Aorta (tissue), 5 donors: ENCODE results near the gene ASPDH. TPM values are rescaled to one million over a fixed set of nuclear protein-coding genes. Genes with fewer than 3 reads are reported as not detected.
A peak's percentile ranks its signal among the peaks of the same experiment; 100 is the strongest.

Source experiments
- ATAC-seq: fragments of 200-7000 bp; cut with Tn5 transposase; one replicate; pipeline ENCODE4 v1.9.1; 2022; ENCODE audit warnings: moderate library complexity; ENCODE audit not compliant: low FRiP score
- DNase-seq, 2 donors: peaks; one replicate each; pipeline ENCODE4 v3.0.0-alpha.2; 2020
- H3K27ac ChIP-seq, 2 donors: one replicate each; pipeline ENCODE4 v1.5.1; 2013; ENCODE audit warnings: low read length in 2 of 2, mild to moderate bottlenecking in 2 of 2, moderate library complexity in 2 of 2, control low read depth in 1 of 2, inconsistent platforms in 1 of 2, low read depth in 1 of 2
- H3K27me3 ChIP-seq, 2 donors: one replicate each; pipeline ENCODE4 v1.6.1; 2013; ENCODE audit warnings: control low read depth in 1 of 2, low read length in 1 of 2, mild to moderate bottlenecking in 1 of 2, moderate library complexity in 1 of 2; ENCODE audit not compliant: insufficient read depth in 2 of 2, control insufficient read depth in 1 of 2
- H3K36me3 ChIP-seq, 2 donors: one replicate each; pipeline ENCODE4 v1.6.1; 2013; ENCODE audit warnings: control low read depth in 1 of 2, low read length in 1 of 2, mild to moderate bottlenecking in 1 of 2; ENCODE audit not compliant: insufficient read depth in 2 of 2, control insufficient read depth in 1 of 2
- H3K4me1 ChIP-seq, 2 donors: one replicate each; pipeline ENCODE4 v1.6.1; 2013; ENCODE audit warnings: low read length in 2 of 2, control low read depth in 1 of 2, mild to moderate bottlenecking in 1 of 2, moderate library complexity in 1 of 2; ENCODE audit not compliant: insufficient read depth in 2 of 2, control insufficient read depth in 1 of 2
- H3K4me3 ChIP-seq, 2 donors: one replicate each; pipeline ENCODE4 v1.5.1; 2013; ENCODE audit warnings: low read length in 2 of 2, control low read depth in 1 of 2, mild to moderate bottlenecking in 1 of 2
- H3K9me3 ChIP-seq: one replicate; pipeline ENCODE4 v1.6.1; 2013; ENCODE audit warnings: mild to moderate bottlenecking, low read length; ENCODE audit not compliant: control insufficient read depth
- WGBS, 2 donors: extraction: QIAGEN DNeasy Blood & Tissue Kit; methylation state at CpG; one replicate each; pipeline ENCODE4 v1.1.7; 2013; 5-methylcytosine and 5-hydroxymethylcytosine counted together
- intact Hi-C, 2 donors: fragments of 100-400 bp; cut with DNase I; formaldehyde crosslinking; loops; one replicate each; pipeline versions ENCODE4 v1.14.2 to v1.15.0; 2022
- long read RNA-seq, 2 donors: library from polyadenylated mRNA; unstranded; transcript quantifications; one replicate each; pipeline ENCODE4 v2.0.0, GENCODE V29; 2020 to 2021
- polyA plus RNA-seq, 2 donors: library from polyadenylated mRNA; stranded (reverse); fragments of 200-250 nt; gene quantifications; one replicate each; pipeline ENCODE4 v1.2.3, GENCODE V29; 2013
- total RNA-seq, 2 donors: library from RNA; stranded (reverse); fragmentation: NEBNext Ultra II Directional; extraction: Animal tissue kit (Norgen Biotek cat#: 25700); gene quantifications; one replicate each; pipeline ENCODE4 v1.2.1, GENCODE V29; 2021
- donor health status: healthy with polysubstance abuse.
- donor health status: Bipolar disorder and iron deficiency.
- donor health status: DM: no; HTN: no; CAD: no.
- donor health status: DM: no; HTN: no; CAD: no.
- donor health status: DM: yes; HTN: yes; CAD: no.

ASPDH gene
- not detected for total RNA-seq
- polyA plus RNA-seq, result 1 to 10 TPM in 1 of 2 donors, not detected in 1; 1.9 TPM
- long read RNA-seq, donor 1, result 0 reads
- long read RNA-seq, donor 2, result 0 reads

DNA sequence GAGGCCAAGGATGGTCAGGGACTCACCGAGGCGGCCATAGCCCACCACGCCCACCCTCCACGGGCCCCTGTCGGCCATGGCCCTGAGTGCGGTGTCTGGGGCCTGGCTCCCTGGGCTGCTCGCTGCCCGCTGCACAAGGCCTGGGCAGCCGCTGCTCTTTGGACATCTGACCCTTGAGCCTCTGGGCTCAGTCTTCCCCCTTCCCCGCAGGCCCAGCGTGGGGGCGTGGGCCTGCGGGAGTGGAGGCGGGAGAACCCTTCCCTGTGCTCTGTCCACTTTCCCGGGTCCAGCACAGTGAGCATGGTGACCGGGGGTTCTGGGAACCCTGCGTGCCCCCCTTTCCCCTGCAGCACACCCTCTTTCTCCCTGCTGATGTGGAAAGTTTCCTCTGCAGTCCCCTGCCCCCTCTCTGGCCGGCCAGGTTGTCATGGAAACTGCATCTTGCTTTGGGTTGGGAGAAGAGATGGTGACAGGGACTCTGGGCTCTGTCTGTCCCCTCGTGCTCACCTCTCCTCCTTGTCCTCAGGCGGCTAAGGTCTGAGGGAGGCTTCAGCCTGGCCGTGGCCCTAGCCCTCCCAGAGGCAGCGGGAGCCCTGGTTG, at the start of gene ASPDH:
Gene ASPDH, minus strand, starts transcription at position 168 of the 600 bp plus-strand sequence. Its CDS starts 90 bp downstream, at position 78.
- ATAC-seq, result no peak
- intact Hi-C loops, result loop anchor here in 1 of 2 donors (2.0 kb wide), 1 partner anchor 37 kb away; the partner anchor contains the start of genes EMC10 and GARIN5A

DNA sequence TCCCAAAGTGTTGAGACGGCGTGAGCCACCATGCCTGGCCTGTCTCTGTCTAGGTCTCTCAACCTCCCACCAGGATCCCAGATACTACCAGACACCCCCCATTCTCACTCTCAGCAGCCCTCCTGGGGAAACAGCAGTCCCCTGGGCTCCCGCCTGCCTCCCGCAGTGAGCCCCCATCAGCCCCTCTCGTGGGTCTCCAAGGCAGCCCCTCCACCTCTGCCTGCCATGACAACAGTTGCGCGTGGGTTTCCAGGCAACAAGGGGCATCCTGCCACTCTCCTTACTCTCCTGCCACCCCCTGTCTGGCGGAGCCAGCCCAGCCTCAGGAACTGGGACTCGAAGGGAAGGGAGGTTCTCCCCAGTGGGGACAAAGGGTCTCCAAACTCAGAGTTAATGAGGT, 49.3 kb upstream of the ASPDH start:
- WGBS, 2 donors, result 62 to 79% methylated on average over 9 of the region's 9 CpGs
- Histone ChIP-seq H3K27ac (no peak overlapping the region), H3K4me1 (no peaks in the 10 kb centered on the region), H3K27me3 (no peaks in the 10 kb centered on the region), H3K36me3 (no peaks in the 10 kb centered on the region), H3K4me3 (no peak overlapping the region), H3K9me3 (no peaks in the 10 kb centered on the region)
- ATAC-seq, result no peak
- intact Hi-C loops, result no loop called here
- no peak for DNase-seq

More for the DNA sequence above, at the start of gene ASPDH:
- Histone ChIP-seq H3K36me3 (no peaks in the 10 kb centered on the region), H3K27ac (no peak within 1 kb of the TSS), H3K4me1 (no peaks in the 10 kb centered on the region), H3K9me3 (no peaks in the 10 kb centered on the region), H3K27me3 (no peaks in the 10 kb centered on the region), H3K4me3 (no peak within 1 kb of the TSS)
- no peak for DNase-seq
- 52% methylated on average over 22 of the region's 22 CpGs for WGBS, 2 donors

DNA sequence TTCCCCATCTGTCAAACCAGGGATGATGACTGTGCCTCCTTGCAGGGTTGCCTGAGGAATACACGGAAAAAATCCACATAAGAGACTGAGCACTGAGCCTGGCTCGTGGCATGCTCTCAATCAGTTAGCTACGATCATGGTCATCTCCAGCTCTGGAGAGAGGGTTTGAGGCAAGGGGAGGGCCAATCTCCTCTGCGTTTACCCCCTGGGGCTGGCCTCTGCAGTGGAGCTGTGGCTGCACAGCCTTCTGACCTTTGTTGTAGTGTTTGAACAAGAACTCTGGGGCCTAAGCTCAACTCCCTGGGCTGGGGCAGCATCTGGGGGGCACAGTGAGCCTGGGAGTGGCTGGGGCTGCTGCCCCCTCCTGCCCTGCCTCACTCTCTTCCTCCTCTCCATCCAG, 48.6 kb upstream of the ASPDH start:
- Histone ChIP-seq H3K4me3 (no peak overlapping the region), H3K36me3 (no peaks in the 10 kb centered on the region), H3K4me1 (no peaks in the 10 kb centered on the region), H3K27me3 (no peaks in the 10 kb centered on the region), H3K9me3 (no peaks in the 10 kb centered on the region), H3K27ac (no peak overlapping the region)
- ATAC-seq (no peak), DNase-seq (no peak)
- 49 to 57% methylated on average over 4 of the region's 4 CpGs for WGBS, 2 donors
- intact Hi-C loops, result no loop called here

DNA sequence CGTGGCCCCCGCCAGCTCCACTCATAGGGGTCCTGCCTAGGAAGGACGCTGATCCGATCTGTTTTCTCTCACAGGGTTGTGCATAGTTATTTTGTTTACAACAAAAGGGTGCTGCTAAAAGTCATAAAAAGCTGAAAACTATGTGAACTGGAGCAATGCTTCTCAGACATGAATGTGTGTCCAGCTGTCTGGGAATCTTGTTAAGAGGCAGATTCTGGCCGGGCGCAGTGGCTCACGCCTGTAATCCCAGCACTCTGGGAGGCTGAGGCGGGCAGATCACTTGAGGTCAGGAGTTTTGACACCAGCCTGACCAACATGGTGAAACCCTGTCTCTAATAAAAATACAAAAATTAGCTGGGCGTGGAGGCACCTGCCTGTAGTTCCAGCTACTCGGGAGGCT, 45.9 kb upstream of the ASPDH start:
- ATAC-seq, result no peak
- intact Hi-C loops, result no loop called here
- Histone ChIP-seq H3K4me1 (no peaks in the 10 kb centered on the region), H3K27me3 (no peaks in the 10 kb centered on the region), H3K36me3 (no peaks in the 10 kb centered on the region), H3K4me3 (no peak overlapping the region), H3K9me3 (no peaks in the 10 kb centered on the region), H3K27ac (no peak overlapping the region)
- 55 to 56% methylated on average over 10 of the region's 10 CpGs for WGBS, 2 donors
- no peak for DNase-seq

DNA sequence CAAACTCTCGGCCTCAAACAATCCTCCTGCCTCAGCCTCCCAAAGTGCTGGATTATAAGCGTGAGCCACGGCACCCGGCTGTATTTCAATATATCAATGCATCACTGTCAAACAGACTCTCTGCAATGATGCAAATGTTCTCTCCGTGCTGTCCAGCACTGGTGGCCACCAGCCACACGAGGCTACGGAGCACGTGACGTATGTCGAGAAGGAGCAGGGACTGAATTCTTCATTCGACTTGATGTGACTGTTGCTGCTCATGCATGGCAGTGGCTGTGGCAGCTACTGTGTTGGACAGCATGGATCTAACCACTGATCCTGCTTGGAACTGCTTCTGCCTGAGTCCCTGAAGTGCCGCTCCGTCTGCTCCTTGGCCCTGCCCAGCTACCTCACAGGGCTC, 44.7 kb upstream of the ASPDH start:
- H3K27ac ChIP-seq, result no peak overlapping the region
- intact Hi-C loops, result no loop called here
- DNase-seq (no peak), ATAC-seq (no peak)
- 83 to 85% methylated on average over 13 of the region's 13 CpGs for WGBS, 2 donors
- no peak overlapping the region for H3K4me3 ChIP-seq
- H3K36me3 ChIP-seq, result no peaks in the 10 kb centered on the region
- no peaks in the 10 kb centered on the region for H3K4me1 ChIP-seq
- H3K9me3 ChIP-seq, result no peaks in the 10 kb centered on the region
- no peaks in the 10 kb centered on the region for H3K27me3 ChIP-seq

DNA sequence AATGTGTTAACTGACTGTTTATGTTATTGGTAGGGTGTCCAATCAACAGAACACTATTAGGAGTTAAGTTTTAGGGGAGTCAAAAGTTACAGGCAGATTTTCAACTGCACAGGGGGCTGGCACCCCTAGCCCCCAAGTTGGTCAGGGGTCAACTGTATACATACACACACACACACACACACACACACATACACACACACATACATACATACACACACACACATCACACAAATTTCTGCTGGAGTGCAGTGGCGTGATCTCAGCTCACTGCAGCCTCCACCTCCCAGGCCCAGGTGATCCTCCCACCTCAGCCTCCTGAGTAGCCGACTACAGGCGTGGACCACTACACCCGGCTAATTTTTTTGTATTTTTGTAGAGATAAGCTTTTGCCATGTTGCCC, 44.3 kb upstream of the ASPDH start:
- no peak for ATAC-seq
- no peak overlapping the region for H3K27ac ChIP-seq
- intact Hi-C loops, result no loop called here
- no peaks in the 10 kb centered on the region for H3K4me1 ChIP-seq
- H3K9me3 ChIP-seq, result no peaks in the 10 kb centered on the region
- 85 to 86% methylated on average over 4 of the region's 4 CpGs for WGBS, 2 donors
- no peak overlapping the region for H3K4me3 ChIP-seq
- no peaks in the 10 kb centered on the region for H3K36me3 ChIP-seq
- DNase-seq, result no peak
- H3K27me3 ChIP-seq, result no peaks in the 10 kb centered on the region

DNA sequence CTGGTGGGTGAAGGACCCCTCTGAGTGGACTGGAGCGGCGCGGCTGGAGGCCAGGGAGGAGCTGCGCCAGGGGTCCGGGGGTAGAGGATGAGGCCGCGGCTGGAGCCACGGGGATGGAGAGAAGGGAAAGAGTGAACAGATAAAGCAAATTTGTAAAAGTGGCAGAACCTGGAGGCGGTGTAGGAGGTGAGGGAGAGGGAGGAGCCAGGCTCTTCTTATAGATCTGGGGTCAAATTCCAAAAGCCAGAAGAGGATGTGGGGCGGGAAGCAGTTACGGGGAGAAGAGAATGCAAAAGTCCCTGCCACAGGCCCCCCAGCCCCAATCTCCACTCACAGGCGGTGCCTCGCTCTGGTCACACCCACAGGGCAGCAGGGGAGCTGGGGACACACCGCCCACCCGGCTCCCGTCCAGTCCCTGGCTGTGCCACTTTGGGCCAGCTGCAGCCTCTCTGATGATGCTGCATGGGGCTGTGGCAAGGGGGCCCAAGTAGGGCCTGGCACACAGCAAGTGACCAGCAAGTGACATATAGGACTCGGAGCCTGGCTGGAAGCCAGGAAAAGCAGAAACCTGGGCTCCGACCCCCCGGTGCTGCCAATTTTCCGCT, 43.4 kb upstream of the ASPDH start:
- 9% methylated on average over 18 to 20 of the region's 20 CpGs for WGBS, 2 donors
- Histone ChIP-seq H3K9me3 (no peaks in the 10 kb centered on the region), H3K36me3 (no peaks in the 10 kb centered on the region), H3K27ac (no peak overlapping the region), H3K27me3 (no peaks in the 10 kb centered on the region), H3K4me1 (no peaks in the 10 kb centered on the region), H3K4me3 (no peak overlapping the region)
- no peak for DNase-seq
- intact Hi-C loops, result no loop called here
- ATAC-seq, result no peak

DNA sequence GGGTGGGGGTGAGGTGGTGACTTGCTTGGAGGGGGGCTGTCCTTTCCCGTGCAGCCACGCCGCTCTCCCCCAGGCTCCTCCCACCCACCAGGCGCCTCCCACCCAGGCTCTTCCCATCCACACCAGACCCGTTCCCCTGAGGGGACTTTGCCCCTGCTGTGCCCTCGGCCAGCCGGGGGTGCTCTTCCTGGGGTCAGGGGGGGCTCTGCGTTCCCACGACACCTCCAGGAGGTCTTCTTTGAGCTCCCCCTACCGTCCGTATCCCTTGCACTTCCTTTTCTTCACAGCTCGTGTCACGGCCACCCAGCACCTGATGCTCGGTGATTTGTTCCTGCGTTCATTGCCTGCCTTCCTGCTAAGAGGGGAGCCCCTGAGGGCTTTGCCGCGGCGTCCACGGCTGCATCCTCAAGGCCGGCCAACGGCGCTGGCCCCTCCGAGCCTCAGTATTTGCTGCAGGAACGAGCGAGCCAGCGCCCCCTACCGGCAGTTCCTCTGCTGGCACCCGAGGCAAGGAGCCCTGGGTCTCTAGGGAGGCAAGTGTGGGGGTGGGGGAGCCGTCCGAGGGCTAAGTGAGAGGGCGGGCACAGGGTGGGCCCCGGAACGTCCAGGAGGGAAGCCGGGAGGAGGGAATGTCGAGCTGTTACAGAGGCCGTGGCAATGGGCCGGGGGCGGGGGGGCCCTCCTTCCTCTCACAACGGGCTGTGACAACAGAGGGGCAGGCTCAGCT, 42.7 kb upstream of the ASPDH start:
- no peaks in the 10 kb centered on the region for H3K36me3 ChIP-seq
- no peak overlapping the region for H3K27ac ChIP-seq
- peak; percentile 78 for ATAC-seq
- H3K27me3 ChIP-seq, result no peaks in the 10 kb centered on the region
- H3K4me1 ChIP-seq, result no peaks in the 10 kb centered on the region
- H3K4me3 ChIP-seq, result no peak overlapping the region
- intact Hi-C loops, result no loop called here
- no peaks in the 10 kb centered on the region for H3K9me3 ChIP-seq
- DNase-seq, result peak; percentile 87 to 93
- WGBS, 2 donors, result 1% methylated on average over 32 to 39 of the region's 39 CpGs
